Memory B cell (primary cell): Measurements from ENCODE around the gene HOXA3.

Experiments
- ATAC-seq: fragments of 150-1000 bp; cut with Tn5 transposase; 2 replicates; pipeline ENCODE4 v1.10.0; 2021; ENCODE audit warnings: low read depth, mild to moderate bottlenecking, moderate library complexity
- DNase-seq, 2 donors: peaks; one replicate each; pipeline ENCODE4 v3.0.0; 2022; ENCODE audit warnings: low spot score in 2 of 2
- H3K27ac Mint-ChIP-seq: one replicate; pipeline ENCODE4 v1.8.0; 2022; ENCODE audit warnings: mild to moderate bottlenecking, moderate library complexity, mixed read lengths
- H3K27me3 Mint-ChIP-seq: one replicate; pipeline ENCODE4 v1.8.0; 2022; ENCODE audit warnings: mixed read lengths
- H3K36me3 Mint-ChIP-seq: one replicate; pipeline ENCODE4 v1.8.0; 2022; ENCODE audit warnings: mild to moderate bottlenecking, mixed read lengths
- H3K4me1 Mint-ChIP-seq: one replicate; pipeline ENCODE4 v1.8.0; 2022; ENCODE audit warnings: mixed read lengths
- H3K4me3 Mint-ChIP-seq: one replicate; pipeline ENCODE4 v1.8.0; 2022; ENCODE audit warnings: mild to moderate bottlenecking, moderate library complexity, mixed read lengths
- H3K9me3 Mint-ChIP-seq: one replicate; pipeline ENCODE4 v1.8.0; 2022; ENCODE audit warnings: mixed read lengths

The HOXA3 gene

GRCh38 chr7:27080844-27081436 lies 71.4 kb downstream of the HOXA3 start:
- Mint-ChIP-seq H3K4me1 (peaks cover 3% of the 10 kb centered on the region), H3K9me3 (no peaks in the 10 kb centered on the region), H3K4me3 (no peak overlapping the region), H3K27me3 (peaks cover 1% of the 10 kb centered on the region), H3K36me3 (no peaks in the 10 kb centered on the region), H3K27ac (no peak overlapping the region)
- DNase-seq (no peak), ATAC-seq (no peak)

- ATAC-seq (peak; percentile 37), DNase-seq (no peak)
- H3K27ac Mint-ChIP-seq, result no peak overlapping the region
- H3K36me3 Mint-ChIP-seq, result no peaks in the 10 kb centered on the region
- H3K9me3 Mint-ChIP-seq, result no peaks in the 10 kb centered on the region
- H3K4me3 Mint-ChIP-seq, result no peak overlapping the region
- H3K27me3 Mint-ChIP-seq, result no peaks in the 10 kb centered on the region
- peaks cover 3% of the 10 kb centered on the region for H3K4me1 Mint-ChIP-seq
Measured at GRCh38 chr7:27079234-27079975, 73.0 kb downstream of the HOXA3 start.

GRCh38 chr7:27078616-27079233 lies 73.7 kb downstream of the HOXA3 start:
- no peak overlapping the region for H3K4me3 Mint-ChIP-seq
- H3K9me3 Mint-ChIP-seq, result no peaks in the 10 kb centered on the region
- no peak overlapping the region for H3K27ac Mint-ChIP-seq
- ATAC-seq (no peak), DNase-seq (no peak)
- H3K36me3 Mint-ChIP-seq, result no peaks in the 10 kb centered on the region
- no peaks in the 10 kb centered on the region for H3K27me3 Mint-ChIP-seq
- H3K4me1 Mint-ChIP-seq, result peaks cover 3% of the 10 kb centered on the region

- H3K4me1 Mint-ChIP-seq, result no peaks in the 10 kb centered on the region
- H3K9me3 Mint-ChIP-seq, result no peaks in the 10 kb centered on the region
- ATAC-seq (no peak), DNase-seq (no peak)
- no peak overlapping the region for H3K4me3 Mint-ChIP-seq
- H3K36me3 Mint-ChIP-seq, result no peaks in the 10 kb centered on the region
- peaks cover 1% of the 10 kb centered on the region for H3K27me3 Mint-ChIP-seq
- H3K27ac Mint-ChIP-seq, result no peak overlapping the region
Measured at GRCh38 chr7:27073076-27073475, 79.3 kb downstream of the HOXA3 start.

- H3K27me3 Mint-ChIP-seq, result peaks cover 5% of the 10 kb centered on the region
- DNase-seq, result no peak
- no peak overlapping the region for H3K4me3 Mint-ChIP-seq
- H3K4me1 Mint-ChIP-seq, result no peaks in the 10 kb centered on the region
- H3K9me3 Mint-ChIP-seq, result no peaks in the 10 kb centered on the region
- H3K36me3 Mint-ChIP-seq, result no peaks in the 10 kb centered on the region
- ATAC-seq, result no peak
- H3K27ac Mint-ChIP-seq, result no peak overlapping the region
Measured at GRCh38 chr7:27071622-27072390, 80.6 kb downstream of the HOXA3 start.

- Mint-ChIP-seq H3K4me3 (no peak overlapping the region), H3K9me3 (no peaks in the 10 kb centered on the region), H3K27ac (no peak overlapping the region), H3K36me3 (no peaks in the 10 kb centered on the region), H3K27me3 (peaks cover 6% of the 10 kb centered on the region), H3K4me1 (peaks cover 3% of the 10 kb centered on the region)
- ATAC-seq (no peak), DNase-seq (no peak)
Measured at GRCh38 chr7:27068259-27068658, 84.1 kb downstream of the HOXA3 start.

- no peak overlapping the region for H3K27ac Mint-ChIP-seq
- H3K4me3 Mint-ChIP-seq, result no peak overlapping the region
- no peak for DNase-seq
Measured at GRCh38 chr7:27066148-27066547, 86.2 kb downstream of the HOXA3 start.

GRCh38 chr7:27065709-27066108 lies 86.7 kb downstream of the HOXA3 start:
- DNase-seq (no peak), ATAC-seq (no peak)
- Mint-ChIP-seq H3K27ac (no peak overlapping the region), H3K36me3 (no peaks in the 10 kb centered on the region), H3K27me3 (peaks cover 6% of the 10 kb centered on the region), H3K4me3 (no peak overlapping the region), H3K4me1 (peaks cover 3% of the 10 kb centered on the region), H3K9me3 (no peaks in the 10 kb centered on the region)

More at GRCh38 chr7:27066148-27066547, 86.2 kb downstream of the HOXA3 start:
- Mint-ChIP-seq H3K27me3 (peaks cover 6% of the 10 kb centered on the region), H3K4me1 (peaks cover 3% of the 10 kb centered on the region), H3K36me3 (no peaks in the 10 kb centered on the region), H3K9me3 (no peaks in the 10 kb centered on the region)
- ATAC-seq, result no peak

GRCh38 chr7:27064661-27065060 lies 87.7 kb downstream of the HOXA3 start:
- Mint-ChIP-seq H3K4me1 (peaks cover 3% of the 10 kb centered on the region), H3K4me3 (no peak overlapping the region), H3K27ac (no peak overlapping the region), H3K27me3 (peaks cover 6% of the 10 kb centered on the region), H3K9me3 (no peaks in the 10 kb centered on the region), H3K36me3 (no peaks in the 10 kb centered on the region)
- no peak for DNase-seq
- no peak for ATAC-seq

- Mint-ChIP-seq H3K4me1 (peaks cover 3% of the 10 kb centered on the region), H3K9me3 (no peaks in the 10 kb centered on the region), H3K27ac (no peak overlapping the region), H3K27me3 (peaks cover 8% of the 10 kb centered on the region), H3K4me3 (no peak overlapping the region), H3K36me3 (no peaks in the 10 kb centered on the region)
- no peak for DNase-seq
- ATAC-seq, result no peak
Measured at GRCh38 chr7:27064159-27064558, 88.2 kb downstream of the HOXA3 start.

- H3K27ac Mint-ChIP-seq, result no peak overlapping the region
- no peak overlapping the region for H3K4me3 Mint-ChIP-seq
- DNase-seq, result no peak
- no peak for ATAC-seq
- no peaks in the 10 kb centered on the region for H3K9me3 Mint-ChIP-seq
- H3K4me1 Mint-ChIP-seq, result peaks cover 3% of the 10 kb centered on the region
- no peaks in the 10 kb centered on the region for H3K36me3 Mint-ChIP-seq
- peaks cover 8% of the 10 kb centered on the region for H3K27me3 Mint-ChIP-seq
Measured at GRCh38 chr7:27062946-27063345, 89.4 kb downstream of the HOXA3 start.
